Endothelial cell (in vitro differentiated cells): ENCODE data around the gene NKD1. TPM values are rescaled to one million over a fixed set of nuclear protein-coding genes. Genes with fewer than 3 reads are reported as not detected.

ENCODE experiments used
- DNase-seq: peaks from one replicate; pipeline ENCODE4 v3.0.0; 2021; ENCODE audit warnings: low spot score
- H3K27ac Mint-ChIP-seq: one replicate; pipeline ENCODE4 v1.8.0; 2021; ENCODE audit warnings: mixed read lengths, inconsistent platforms; ENCODE audit not compliant: unreplicated experiment
- H3K27me3 Mint-ChIP-seq: one replicate; pipeline ENCODE4 v1.8.0; 2021; ENCODE audit warnings: mild to moderate bottlenecking, moderate library complexity, mixed read lengths, inconsistent platforms; ENCODE audit not compliant: unreplicated experiment
- H3K36me3 Mint-ChIP-seq: one replicate; pipeline ENCODE4 v1.8.0; 2021; ENCODE audit warnings: mild to moderate bottlenecking, low read depth, mixed read lengths, inconsistent platforms; ENCODE audit not compliant: unreplicated experiment
- H3K4me1 Mint-ChIP-seq: one replicate; pipeline ENCODE4 v1.8.0; 2021; ENCODE audit warnings: mild to moderate bottlenecking, mixed read lengths, inconsistent platforms; ENCODE audit not compliant: unreplicated experiment
- H3K4me3 Mint-ChIP-seq: one replicate; pipeline ENCODE4 v1.8.0; 2021; ENCODE audit warnings: mild to moderate bottlenecking, mixed read lengths, inconsistent platforms; ENCODE audit not compliant: unreplicated experiment
- H3K9me3 Mint-ChIP-seq: one replicate; pipeline ENCODE4 v1.8.0; 2021; ENCODE audit warnings: mixed read lengths, inconsistent platforms; ENCODE audit not compliant: unreplicated experiment
- total RNA-seq: library from RNA; stranded (reverse); fragmentation: NEBNext Ultra II Directional; extraction: Animal tissue kit (Norgen Biotek cat#: 25700); gene quantifications from one replicate; pipeline ENCODE4 v1.2.1, GENCODE V29; 2021; ENCODE audit not compliant: unreplicated experiment
- TF ChIP-seq, protein P1 (sequence below): fragments of 200-600 bp; sonication (generic); IDR thresholded peaks from one replicate; pipeline ENCODE4 v1.5.0; 2021; ENCODE audit warnings: antibody characterized with exemption; ENCODE audit not compliant: unreplicated experiment

NKD1 gene
- total RNA-seq, 1 donor from 2014 or later: 2.4 TPM

DNA sequence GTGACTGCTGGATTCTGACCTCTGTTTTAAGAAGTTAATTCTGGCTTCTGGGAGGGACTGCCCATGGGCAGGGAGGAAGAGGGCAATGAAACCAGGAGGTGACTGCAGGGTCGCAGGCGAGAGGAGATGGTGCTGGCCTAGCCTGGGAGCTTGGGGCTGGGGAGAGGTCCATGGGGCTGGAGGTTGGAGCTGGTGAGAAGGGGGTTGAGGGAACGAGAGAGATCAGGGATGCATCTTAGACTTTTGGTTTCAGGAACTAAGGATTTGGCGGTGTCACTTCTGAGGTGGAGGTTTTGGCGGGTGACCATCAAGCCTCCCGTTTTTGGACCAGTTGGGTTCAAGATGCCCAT lies 64.6 kb downstream of the NKD1 start:
- TF ChIP-seq, protein P1, sequence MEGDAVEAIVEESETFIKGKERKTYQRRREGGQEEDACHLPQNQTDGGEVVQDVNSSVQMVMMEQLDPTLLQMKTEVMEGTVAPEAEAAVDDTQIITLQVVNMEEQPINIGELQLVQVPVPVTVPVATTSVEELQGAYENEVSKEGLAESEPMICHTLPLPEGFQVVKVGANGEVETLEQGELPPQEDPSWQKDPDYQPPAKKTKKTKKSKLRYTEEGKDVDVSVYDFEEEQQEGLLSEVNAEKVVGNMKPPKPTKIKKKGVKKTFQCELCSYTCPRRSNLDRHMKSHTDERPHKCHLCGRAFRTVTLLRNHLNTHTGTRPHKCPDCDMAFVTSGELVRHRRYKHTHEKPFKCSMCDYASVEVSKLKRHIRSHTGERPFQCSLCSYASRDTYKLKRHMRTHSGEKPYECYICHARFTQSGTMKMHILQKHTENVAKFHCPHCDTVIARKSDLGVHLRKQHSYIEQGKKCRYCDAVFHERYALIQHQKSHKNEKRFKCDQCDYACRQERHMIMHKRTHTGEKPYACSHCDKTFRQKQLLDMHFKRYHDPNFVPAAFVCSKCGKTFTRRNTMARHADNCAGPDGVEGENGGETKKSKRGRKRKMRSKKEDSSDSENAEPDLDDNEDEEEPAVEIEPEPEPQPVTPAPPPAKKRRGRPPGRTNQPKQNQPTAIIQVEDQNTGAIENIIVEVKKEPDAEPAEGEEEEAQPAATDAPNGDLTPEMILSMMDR: no peak
- H3K27ac Mint-ChIP-seq: no peak overlapping the region

DNA sequence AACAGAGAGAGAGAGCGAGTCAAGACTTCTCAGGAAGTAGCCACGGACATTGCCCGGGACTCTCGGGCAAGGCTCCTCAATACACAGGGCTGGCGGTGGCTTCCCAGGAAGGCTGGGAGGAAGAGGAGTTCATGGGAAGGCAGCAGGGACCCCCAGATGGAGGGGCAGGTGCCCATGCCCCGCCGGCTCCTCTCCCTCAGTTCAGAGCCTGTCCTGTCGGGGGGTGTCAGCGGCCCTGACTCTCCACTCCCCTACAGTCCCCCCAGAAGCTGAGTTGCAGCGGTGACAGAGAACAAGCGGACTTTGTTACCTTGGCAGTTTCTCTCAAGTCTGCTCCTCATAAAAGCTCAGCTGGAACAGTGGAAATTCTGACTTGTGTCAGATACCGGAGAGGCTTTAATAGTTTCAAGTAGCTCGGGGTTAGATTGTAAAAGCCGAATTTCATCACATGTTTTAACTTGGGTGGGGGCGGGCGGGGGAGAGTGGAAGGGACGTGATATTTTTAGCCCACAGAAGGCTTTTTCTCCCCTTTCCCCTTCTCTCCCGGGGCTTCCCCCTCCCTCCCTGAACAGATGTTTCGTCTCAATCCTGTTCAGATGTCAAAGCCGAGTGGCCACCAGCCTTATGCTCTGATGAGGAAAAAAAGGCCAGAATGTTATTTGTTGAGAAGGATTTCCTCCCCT lies 65.2 kb downstream of the NKD1 start:
- Mint-ChIP-seq H3K36me3 (no peaks in the 10 kb centered on the region), H3K4me3 (no peak overlapping the region), H3K4me1 (peaks cover 24% of the 10 kb centered on the region), H3K27me3 (peaks cover 7% of the 10 kb centered on the region), H3K9me3 (no peaks in the 10 kb centered on the region), H3K27ac (no peak overlapping the region)
- TF ChIP-seq, protein P1: no peak
- DNase-seq: no peak

More for the DNA sequence above, 64.6 kb downstream of the NKD1 start:
- Mint-ChIP-seq H3K36me3 (no peaks in the 10 kb centered on the region), H3K4me3 (no peak overlapping the region), H3K27me3 (peaks cover 7% of the 10 kb centered on the region), H3K4me1 (peaks cover 24% of the 10 kb centered on the region), H3K9me3 (no peaks in the 10 kb centered on the region)
- DNase-seq: no peak

DNA sequence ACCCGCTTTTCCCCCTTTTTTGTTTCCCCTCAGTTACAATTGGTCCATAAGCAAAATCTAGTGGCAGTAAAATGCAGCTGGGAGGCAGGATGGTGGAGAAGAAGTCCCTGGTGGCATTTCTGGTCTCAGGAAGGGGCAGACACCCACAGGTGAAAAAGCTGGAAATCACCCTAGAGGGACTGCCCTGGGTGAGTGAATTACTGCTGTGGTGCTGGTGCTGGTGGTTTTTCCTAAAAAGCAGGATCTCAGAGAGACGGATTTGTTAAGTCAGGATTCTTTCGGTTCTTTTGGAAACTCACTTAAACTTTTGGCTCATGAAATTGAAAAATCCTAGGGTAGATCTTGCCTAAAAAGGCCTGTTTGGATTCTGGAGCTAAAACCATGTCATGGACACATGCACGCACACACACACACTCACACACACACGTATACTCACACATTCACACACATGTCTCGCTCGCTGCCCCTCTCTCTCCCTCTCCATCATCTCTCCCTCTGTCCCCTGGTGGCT lies 65.8 kb downstream of the NKD1 start:
- H3K27ac Mint-ChIP-seq: peak overlapping the region; percentile 58
- no peaks in the 10 kb centered on the region for H3K36me3 Mint-ChIP-seq
- H3K27me3 Mint-ChIP-seq: peaks cover 7% of the 10 kb centered on the region
- H3K9me3 Mint-ChIP-seq: no peaks in the 10 kb centered on the region
- no peak for DNase-seq
- peaks cover 24% of the 10 kb centered on the region for H3K4me1 Mint-ChIP-seq
- H3K4me3 Mint-ChIP-seq: no peak overlapping the region
- TF ChIP-seq, protein P1: no peak

DNA sequence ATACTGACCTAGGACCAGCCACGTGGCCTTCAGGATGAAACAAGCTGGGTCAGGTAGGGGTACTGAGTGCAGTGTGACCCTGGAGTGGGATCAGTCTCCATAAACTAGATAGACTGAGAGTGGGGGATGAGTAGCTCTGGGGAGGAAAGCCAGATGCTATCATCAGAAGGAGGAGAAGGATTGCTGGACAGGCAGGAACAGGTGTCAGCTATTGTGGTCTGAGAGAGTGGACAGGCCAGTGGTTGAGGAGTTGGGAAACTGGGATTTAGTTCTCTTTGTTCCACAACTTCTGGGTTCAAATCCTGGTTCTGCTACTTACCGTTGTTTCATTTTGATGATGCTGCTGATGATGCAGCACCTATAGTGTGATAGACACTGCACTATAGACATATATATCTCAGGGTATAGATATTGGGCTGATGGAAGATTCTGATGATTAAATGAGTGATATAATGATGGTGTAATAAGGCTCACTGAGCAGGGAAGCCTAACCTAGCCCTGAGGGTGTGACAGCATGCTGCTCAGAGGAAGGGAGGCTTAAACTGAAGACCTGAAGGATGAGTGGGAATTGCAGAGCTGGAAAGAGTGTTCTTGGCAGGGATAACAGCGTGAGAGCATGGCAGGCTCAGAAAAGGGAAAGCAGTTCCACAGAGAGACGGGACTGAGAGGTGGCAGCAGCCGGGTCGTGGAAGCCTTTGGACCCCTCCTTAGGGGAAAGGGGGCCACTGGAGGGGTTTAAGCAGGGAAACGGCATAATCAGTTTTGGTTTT lies 66.9 kb downstream of the NKD1 start:
- Mint-ChIP-seq H3K4me3 (no peak overlapping the region), H3K36me3 (no peaks in the 10 kb centered on the region), H3K4me1 (peaks cover 24% of the 10 kb centered on the region), H3K9me3 (no peaks in the 10 kb centered on the region), H3K27ac (no peak overlapping the region), H3K27me3 (peaks cover 8% of the 10 kb centered on the region)
- TF ChIP-seq, protein P1: no peak
- no peak for DNase-seq

DNA sequence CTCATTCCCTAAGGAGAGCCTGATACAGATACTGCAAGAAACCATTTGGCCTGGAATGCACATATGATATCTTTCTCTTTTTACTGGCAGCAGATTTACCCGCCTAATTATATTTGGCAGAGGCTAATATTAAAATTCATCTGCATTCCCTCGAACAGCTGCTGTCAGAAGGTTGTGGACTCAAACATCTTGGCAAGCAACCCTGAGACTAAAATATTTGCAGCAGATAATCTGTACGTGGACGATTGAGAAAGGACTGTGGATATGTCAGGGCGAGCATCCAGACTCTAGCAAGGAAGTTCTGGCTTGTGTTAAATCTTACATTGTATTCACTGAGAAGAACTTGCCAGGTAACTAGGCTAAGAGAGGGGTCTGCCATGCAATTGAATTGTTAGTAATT lies 67.7 kb downstream of the NKD1 start:
- no peak overlapping the region for H3K27ac Mint-ChIP-seq
- no peaks in the 10 kb centered on the region for H3K36me3 Mint-ChIP-seq
- TF ChIP-seq, protein P1: no peak
- H3K4me1 Mint-ChIP-seq: peaks cover 24% of the 10 kb centered on the region
- H3K27me3 Mint-ChIP-seq: peaks cover 8% of the 10 kb centered on the region
- no peaks in the 10 kb centered on the region for H3K9me3 Mint-ChIP-seq
- H3K4me3 Mint-ChIP-seq: no peak overlapping the region
- DNase-seq: no peak
